Activated B cell treated with CpG ODN at 0.5 μM for 24 hours (primary cell): Measurements from ENCODE around the gene CSNK1E. TPM values are rescaled to one million over a fixed set of nuclear protein-coding genes. Genes with fewer than 3 reads are reported as not detected.

Experiments used
- ATAC-seq: fragments of 200-7000 bp; cut with Tn5 transposase; one replicate; pipeline ENCODE4 v1.10.0; 2021; ENCODE audit warnings: low read depth, mild to moderate bottlenecking, moderate library complexity
- CTCF ChIA-PET: fragments of 350-600 bp; sonication (Branson Sonifier 250); formaldehyde crosslinking; loops from one replicate; lab custom pipeline; 2021; ENCODE audit warnings: antibody characterized with exemption; lab: Charles Lee
- POLR2A ChIA-PET: fragments of 350-600 bp; sonication (Branson Sonifier 250); formaldehyde crosslinking; loops from one replicate; lab custom pipeline; 2021; ENCODE audit warnings: antibody characterized with exemption; lab: Charles Lee
- DNase-seq: peaks from one replicate; pipeline ENCODE4 v3.0.0; 2022
- H3K27ac Mint-ChIP-seq: one replicate; pipeline ENCODE4 v1.8.0; 2020; ENCODE audit warnings: mixed read lengths
- H3K27me3 Mint-ChIP-seq: one replicate; pipeline ENCODE4 v1.8.0; 2021; ENCODE audit warnings: mixed read lengths
- H3K36me3 Mint-ChIP-seq: one replicate; pipeline ENCODE4 v1.8.0; 2021; ENCODE audit warnings: low read depth, mixed read lengths
- H3K4me1 Mint-ChIP-seq: one replicate; pipeline ENCODE4 v1.8.0; 2021; ENCODE audit warnings: mixed read lengths
- H3K4me3 Mint-ChIP-seq: one replicate; pipeline ENCODE4 v1.8.0; 2020; ENCODE audit warnings: mild to moderate bottlenecking, mixed read lengths
- H3K9me3 Mint-ChIP-seq: one replicate; pipeline ENCODE4 v1.8.0; 2020; ENCODE audit warnings: mixed read lengths
- CTCF ChIP-seq: fragments of 200-600 bp; IDR thresholded peaks from one replicate; pipeline ENCODE4 v1.8.0; 2022; ENCODE audit warnings: antibody characterized with exemption, mild to moderate bottlenecking
- intact Hi-C: fragments of 100-400 bp; cut with micrococcal nuclease; formaldehyde crosslinking; loops from one replicate; pipeline ENCODE4 v1.15.1; 2024
- total RNA-seq: library from RNA; stranded (reverse); gene quantifications from 2 replicates; pipeline ENCODE4 v1.2.3, GENCODE V29; 2022

CSNK1E gene
- total RNA-seq, 1 donor from 2014 or later, result 85.2 TPM

- Mint-ChIP-seq H3K36me3 (peaks cover 16% of the 10 kb centered on the region), H3K27me3 (no peaks in the 10 kb centered on the region), H3K27ac (peak overlapping the region; percentile 89), H3K4me3 (peak overlapping the region; percentile 64), H3K4me1 (peaks cover 82% of the 10 kb centered on the region), H3K9me3 (no peaks in the 10 kb centered on the region)
- no peak for TF ChIP-seq CTCF
- DNase-seq (no peak), ATAC-seq (peak; percentile 58)
- POLR2A ChIA-PET, result interaction anchor here (0.7 to 1.3 kb wide), 2 partner anchors 42 to 51 kb away, joined by 3 read pairs; no protein-coding TSS in a partner anchor
- CTCF ChIA-PET, result no interaction called here
- intact Hi-C loops, result loop anchor here (2.0 kb wide), 1 partner anchor 42 kb away; no protein-coding TSS in a partner anchor
Measured at GRCh38 chr22:38311323-38311620, 6.0 kb downstream of the CSNK1E start.

- Mint-ChIP-seq H3K4me1 (peaks cover 82% of the 10 kb centered on the region), H3K27ac (peak overlapping the region; percentile 89), H3K4me3 (peak overlapping the region; percentile 64), H3K9me3 (no peaks in the 10 kb centered on the region), H3K27me3 (no peaks in the 10 kb centered on the region), H3K36me3 (peaks cover 16% of the 10 kb centered on the region)
- DNase-seq (peak; percentile 32), ATAC-seq (peak; percentile 45)
- no peak for TF ChIP-seq CTCF
- intact Hi-C loops, result loop anchor here (2.0 kb wide), 1 partner anchor 42 kb away; no protein-coding TSS in a partner anchor
- ChIA-PET CTCF (no interaction called here), POLR2A (interaction anchor here (0.7 to 1.3 kb wide), 3 partner anchors 41 to 63 kb away, joined by 3 read pairs; no protein-coding TSS in a partner anchor)
Measured at GRCh38 chr22:38310518-38311322, 6.5 kb downstream of the CSNK1E start.

- Mint-ChIP-seq H3K27me3 (no peaks in the 10 kb centered on the region), H3K9me3 (no peaks in the 10 kb centered on the region), H3K4me1 (peaks cover 81% of the 10 kb centered on the region), H3K36me3 (peaks cover 18% of the 10 kb centered on the region), H3K4me3 (no peak overlapping the region), H3K27ac (peak overlapping the region; percentile 89)
- ChIA-PET CTCF (no interaction called here), POLR2A (interaction anchor here (0.9 kb wide), 1 partner anchor 64 kb away, joined by 3 read pairs; no protein-coding TSS in a partner anchor)
- DNase-seq, result no peak
- intact Hi-C loops, result loop anchor here (2.0 kb wide), 1 partner anchor 43 kb away; no protein-coding TSS in a partner anchor
- no peak for ATAC-seq
- TF ChIP-seq CTCF, result no peak
Measured at GRCh38 chr22:38309614-38310517, 7.4 kb downstream of the CSNK1E start.

- H3K4me1 Mint-ChIP-seq, result peaks cover 78% of the 10 kb centered on the region
Measured at GRCh38 chr22:38308791-38309498, 8.3 kb downstream of the CSNK1E start.

More at GRCh38 chr22:38308791-38309498, 8.3 kb downstream of the CSNK1E start:
- ChIA-PET POLR2A (no interaction called here), CTCF (no interaction called here)
- no peak for DNase-seq
- H3K4me3 Mint-ChIP-seq, result no peak overlapping the region
- intact Hi-C loops, result no loop called here
- peak overlapping the region; percentile 73 for H3K27ac Mint-ChIP-seq
- no peaks in the 10 kb centered on the region for H3K9me3 Mint-ChIP-seq
- TF ChIP-seq CTCF, result no peak
- peaks cover 20% of the 10 kb centered on the region for H3K36me3 Mint-ChIP-seq
- ATAC-seq, result no peak
- H3K27me3 Mint-ChIP-seq, result no peaks in the 10 kb centered on the region
